22Rv1 (cell line): Measurements from ENCODE around the gene LY86.
"Not testable (repeated sequence)": the region's sequence is repeated elsewhere in the genome, so short reads cannot be mapped to it uniquely, and the experiment has no call there.

Source experiments
- CTCF ChIP-seq: fragments of 450-650 bp; IDR thresholded peaks from 2 replicates; pipeline ENCODE4 v1.5.1; 2017; ENCODE audit warnings: mild to moderate bottlenecking
- ZFX ChIP-seq: fragments of 450-650 bp; IDR thresholded peaks from 2 replicates; pipeline ENCODE4 v1.6.1; 2017; ENCODE audit warnings: antibody characterized with exemption, borderline replicate concordance

GRCh38 chr6:6613103-6613718, 24.7 kb downstream of the LY86 start:
- TF ChIP-seq CTCF, ZFX: not testable (repeated sequence)
